Muscle of leg (tissue), 11 donors: ENCODE results near the gene AKAP12. TPM values are rescaled to one million over a fixed set of nuclear protein-coding genes. Genes with fewer than 3 reads are reported as not detected.

Source experiments
- DNase-seq: peaks from one replicate; pipeline ENCODE4 v3.0.0; 2013
- H3K27ac ChIP-seq: one replicate; pipeline ENCODE4 v1.5.1; 2013; ENCODE audit warnings: mild to moderate bottlenecking, low read length, control low read depth
- H3K27me3 ChIP-seq: one replicate; pipeline ENCODE4 v1.6.1; 2013; ENCODE audit warnings: low read length; ENCODE audit not compliant: control insufficient read depth, insufficient read depth
- H3K36me3 ChIP-seq: one replicate; pipeline ENCODE4 v1.6.1; 2013; ENCODE audit warnings: low read length; ENCODE audit not compliant: control insufficient read depth, insufficient read depth
- H3K4me1 ChIP-seq: one replicate; pipeline ENCODE4 v1.6.1; 2013; ENCODE audit warnings: low read length; ENCODE audit not compliant: control insufficient read depth, insufficient read depth
- H3K4me3 ChIP-seq: one replicate; pipeline ENCODE4 v1.5.1; 2013; ENCODE audit warnings: low read length, control low read depth
- H3K9me3 ChIP-seq: replicated peaks from 2 replicates; pipeline ENCODE4 v1.6.1; 2013; ENCODE audit warnings: low read depth, low read length; ENCODE audit not compliant: control insufficient read depth
- WGBS: methylation state at CpG from one replicate; pipeline ENCODE4 v1.1.5; 2013; ENCODE audit warnings: missing lambda C conversion rate; ENCODE audit not compliant: insufficient coverage; 5-methylcytosine and 5-hydroxymethylcytosine counted together
- polyA plus RNA-seq, 8 donors: library from polyadenylated mRNA; unstranded; fragments of 120-200 nt; gene quantifications; one replicate each; pipeline versions ENCODE4 v1.2.1 to v1.2.3, GENCODE V29; 2013; ENCODE audit warnings: inconsistent platforms in 1 of 8, low replicate concordance in 1 of 8; ENCODE audit not compliant: insufficient read length in 8 of 8, insufficient read depth in 1 of 8
- total RNA-seq: library from RNA; stranded (reverse); fragments of 120-200 nt; gene quantifications from one replicate; pipeline ENCODE4 v1.2.4, GENCODE V29; 2013

Gene AKAP12
- total and polyA plus RNA-seq, 9 donors = 73.2 to 160 (median 123) TPM

GRCh38 chr6:151392427-151392826 lies 152.7 kb downstream of the AKAP12 start:
- Histone ChIP-seq H3K9me3 (no peaks in the 10 kb centered on the region), H3K4me1 (peaks cover 26% of the 10 kb centered on the region), H3K27ac (peak overlapping the region; percentile 95), H3K27me3 (no peaks in the 10 kb centered on the region), H3K36me3 (peaks cover 2% of the 10 kb centered on the region), H3K4me3 (peak overlapping the region; percentile 78)
- WGBS = no CpG with 5 or more reads among the region's 3 CpGs
- no peak for DNase-seq

GRCh38 chr6:151393410-151393809 lies 153.6 kb downstream of the AKAP12 start:
- DNase-seq = no peak
- Histone ChIP-seq H3K4me3 (no peak overlapping the region), H3K27me3 (no peaks in the 10 kb centered on the region), H3K4me1 (peaks cover 24% of the 10 kb centered on the region), H3K27ac (no peak overlapping the region), H3K36me3 (peaks cover 3% of the 10 kb centered on the region), H3K9me3 (no peaks in the 10 kb centered on the region)
- 60% methylated on average over 1 of the region's 4 CpGs for WGBS

DNA sequence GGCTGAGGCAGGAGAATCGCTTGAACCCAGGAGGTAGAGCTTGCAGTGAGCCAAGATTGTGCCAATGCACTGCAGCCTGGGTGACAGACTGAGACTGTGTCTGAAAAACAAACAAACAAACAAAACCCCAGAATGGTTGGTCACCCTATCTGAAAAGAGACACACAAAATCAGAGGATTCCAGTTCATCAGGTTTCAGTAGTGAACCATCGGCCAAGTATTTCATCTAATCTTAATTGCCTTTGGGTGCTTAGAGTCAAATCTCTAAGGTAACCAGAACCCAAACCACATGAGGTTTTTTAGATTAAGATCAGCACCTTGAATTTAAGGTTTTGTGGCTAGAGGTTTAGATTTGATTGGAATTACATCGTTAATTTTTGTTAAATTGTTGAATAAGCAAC lies 159.9 kb downstream of the AKAP12 start:
- Histone ChIP-seq H3K4me1 (peaks cover 2% of the 10 kb centered on the region), H3K27me3 (no peaks in the 10 kb centered on the region), H3K9me3 (no peaks in the 10 kb centered on the region), H3K36me3 (peaks cover 11% of the 10 kb centered on the region), H3K27ac (no peak overlapping the region), H3K4me3 (no peak overlapping the region)
- no peak for DNase-seq
- WGBS = 100% methylated on average over 1 of the region's 3 CpGs

GRCh38 chr6:151400473-151400872 lies 160.7 kb downstream of the AKAP12 start:
- Histone ChIP-seq H3K36me3 (peaks cover 16% of the 10 kb centered on the region), H3K4me3 (no peak overlapping the region), H3K27ac (no peak overlapping the region), H3K9me3 (no peaks in the 10 kb centered on the region), H3K27me3 (no peaks in the 10 kb centered on the region), H3K4me1 (peaks cover under 1% of the 10 kb centered on the region)
- no peak for DNase-seq
- WGBS = 72% methylated on average over 4 of the region's 6 CpGs

DNA sequence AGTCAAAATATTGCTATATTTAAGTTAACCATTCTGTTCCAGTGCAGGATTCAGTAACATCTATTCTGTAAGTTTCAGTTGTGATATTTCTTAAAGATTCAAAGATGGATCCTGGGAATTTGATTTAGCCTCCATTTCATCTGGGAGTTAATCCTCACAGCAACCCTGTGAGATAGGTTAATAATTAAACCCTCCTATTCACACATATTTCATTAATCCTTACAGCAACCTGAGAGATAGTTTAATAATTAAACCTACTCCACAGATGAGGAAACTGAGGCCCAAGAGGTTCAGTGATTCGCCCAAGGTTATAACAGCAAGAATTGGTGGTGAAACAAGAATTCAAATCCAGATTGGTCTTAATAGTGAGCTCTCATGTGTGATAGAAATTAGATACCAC lies 162.5 kb downstream of the AKAP12 start:
- no peak for DNase-seq
- Histone ChIP-seq H3K9me3 (no peaks in the 10 kb centered on the region), H3K4me1 (no peaks in the 10 kb centered on the region), H3K36me3 (peaks cover 16% of the 10 kb centered on the region), H3K27ac (no peak overlapping the region), H3K4me3 (no peak overlapping the region), H3K27me3 (no peaks in the 10 kb centered on the region)
- WGBS = 100% methylated on average over 1 of the region's 1 CpG

GRCh38 chr6:151403919-151404308 lies 164.1 kb downstream of the AKAP12 start:
- no CpG with 5 or more reads among the region's 4 CpGs for WGBS
- H3K27ac ChIP-seq = no peak overlapping the region
- no peaks in the 10 kb centered on the region for H3K4me1 ChIP-seq
- no peak overlapping the region for H3K4me3 ChIP-seq
- H3K27me3 ChIP-seq = no peaks in the 10 kb centered on the region
- peaks cover 18% of the 10 kb centered on the region for H3K36me3 ChIP-seq
- no peaks in the 10 kb centered on the region for H3K9me3 ChIP-seq
- no peak for DNase-seq

Other genes starting within 250 kb of the AKAP12 start
- gene ZBTB2, start 151.6 kb downstream of the AKAP12 start, total RNA-seq = 10.7 TPM
- 10 to 100 TPM in 3 of 8 donors, 1 to 10 TPM in 5; 8.2 to 14.7 (median 9.9) TPM for gene ZBTB2, start 151.6 kb downstream of the AKAP12 start, polyA plus RNA-seq
- 24.0 TPM for gene RMND1, start 212.2 kb downstream of the AKAP12 start, total RNA-seq
- gene RMND1, start 212.2 kb downstream of the AKAP12 start, polyA plus RNA-seq = 10 to 100 TPM; 16.2 to 23.5 (median 19.3) TPM